Smooth muscle cell (in vitro differentiated cells): ENCODE measurements around the gene FBL. TPM values are rescaled to one million over a fixed set of nuclear protein-coding genes. Genes with fewer than 3 reads are reported as not detected.

Source experiments
- DNase-seq: peaks from one replicate; lab custom pipeline; 2025; ENCODE audit not compliant: unreplicated experiment; lab: John Stamatoyannopoulos, UW
- H2AFZ ChIP-seq: fragments of 200-600 bp; sonication (generic); 2 replicates; pipeline ENCODE4 v1.6.0; 2016; ENCODE audit warnings: antibody characterized with exemption, low read depth, mild to moderate bottlenecking
- H3F3A ChIP-seq: fragments of 200-600 bp; sonication (generic); 2 replicates; pipeline ENCODE4 v1.6.0; 2017; ENCODE audit warnings: antibody characterized with exemption, low read depth
- H3K27ac ChIP-seq: fragments of 200-600 bp; sonication (generic); 2 replicates; pipeline ENCODE4 v1.5.1; 2016; ENCODE audit warnings: low read depth, mild to moderate bottlenecking
- H3K27me3 ChIP-seq: fragments of 200-600 bp; sonication (generic); 2 replicates; pipeline ENCODE4 v1.6.1; 2016; ENCODE audit warnings: low read depth, mild to moderate bottlenecking
- H3K36me3 ChIP-seq: fragments of 200-600 bp; sonication (generic); 2 replicates; pipeline ENCODE4 v1.5.1; 2016; ENCODE audit warnings: low read depth
- H3K4me1 ChIP-seq: fragments of 200-600 bp; sonication (generic); 2 replicates; pipeline ENCODE4 v1.5.1; 2016; ENCODE audit warnings: low read depth
- H3K4me2 ChIP-seq: fragments of 200-600 bp; sonication (generic); 2 replicates; pipeline ENCODE4 v1.6.0; 2016; ENCODE audit warnings: mild to moderate bottlenecking
- H3K4me3 ChIP-seq: fragments of 200-600 bp; sonication (generic); 2 replicates; pipeline ENCODE4 v1.5.1; 2016; ENCODE audit warnings: mild to moderate bottlenecking
- H3K79me2 ChIP-seq: fragments of 200-600 bp; sonication (generic); 2 replicates; pipeline ENCODE4 v1.6.0; 2016; ENCODE audit warnings: low read depth, mild to moderate bottlenecking
- H3K9ac ChIP-seq: fragments of 200-600 bp; sonication (generic); 2 replicates; pipeline ENCODE4 v1.6.0; 2016; ENCODE audit warnings: low read depth
- H3K9me3 ChIP-seq: fragments of 200-600 bp; sonication (generic); replicated peaks from 2 replicates; pipeline ENCODE4 v1.5.1; 2016; ENCODE audit warnings: low read depth
- H4K20me1 ChIP-seq: fragments of 200-600 bp; sonication (generic); 2 replicates; pipeline ENCODE4 v1.6.0; 2016; ENCODE audit warnings: low read depth
- CTCF ChIP-seq: fragments of 200-600 bp; sonication (generic); IDR thresholded peaks from 2 replicates; pipeline ENCODE4 v1.5.1; 2017; ENCODE audit warnings: borderline replicate concordance, mild to moderate bottlenecking, antibody characterized with exemption; ENCODE audit not compliant: insufficient read depth, poor library complexity, severe bottlenecking
- WGBS: methylation state at CpG from one replicate; pipeline ENCODE4 v1.1.7; 2016; ENCODE audit warnings: low lambda C conversion rate; 5-methylcytosine and 5-hydroxymethylcytosine counted together
- polyA plus RNA-seq: library from polyadenylated mRNA; unstranded; fragments of >200 nt; fragmentation: Nextera tagmentation; extraction: Ambion mirVana; gene quantifications from 2 replicates; pipeline ENCODE4 v1.2.1, GENCODE V29; 2016
- total RNA-seq: library from RNA; depleted of rRNA; stranded (reverse); fragments of >200 nt; gene quantifications from 2 replicates; pipeline ENCODE4 v1.2.3, GENCODE V29; 2014

FBL gene
- total and polyA plus RNA-seq, 2 experiments from 2014 or later = 116 to 124 TPM

DNA sequence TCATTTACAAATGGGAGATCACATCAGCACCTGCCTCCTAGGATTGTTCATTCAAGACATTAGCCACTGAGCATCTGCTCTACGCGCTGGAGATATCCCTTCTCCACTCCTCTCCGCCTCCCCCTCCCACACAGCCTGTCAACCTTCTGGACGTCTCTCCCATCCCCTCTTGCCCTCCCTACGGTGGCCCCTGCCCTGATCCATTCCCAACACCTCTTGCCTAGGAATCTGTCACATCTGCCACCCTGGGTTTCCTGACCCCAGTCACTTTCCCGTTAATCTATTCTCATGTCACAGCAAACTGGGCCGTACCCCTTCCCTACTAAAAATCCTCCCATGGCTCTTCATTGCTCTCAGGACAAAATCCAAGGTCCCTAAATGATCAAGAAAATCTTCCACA, 22.5 kb downstream of the FBL start:
- no peaks in the 10 kb centered on the region for H3K27me3 ChIP-seq
- H3K36me3 ChIP-seq = no peaks in the 10 kb centered on the region
- H3F3A ChIP-seq = no peaks in the 10 kb centered on the region
- H3K4me3 ChIP-seq = peak overlapping the region; percentile 65
- H2AFZ ChIP-seq = no peak overlapping the region
- no peak for TF ChIP-seq CTCF
- 54% methylated on average over 7 of the region's 7 CpGs for WGBS
- H3K9ac ChIP-seq = peak overlapping the region; percentile 16
- H3K4me2 ChIP-seq = peak overlapping the region; percentile 89
- H4K20me1 ChIP-seq = no peaks in the 10 kb centered on the region
- H3K9me3 ChIP-seq = no peaks in the 10 kb centered on the region
- no peak for DNase-seq
- H3K27ac ChIP-seq = no peak overlapping the region
- H3K79me2 ChIP-seq = no peaks in the 10 kb centered on the region
- peaks cover 5% of the 10 kb centered on the region for H3K4me1 ChIP-seq

DNA sequence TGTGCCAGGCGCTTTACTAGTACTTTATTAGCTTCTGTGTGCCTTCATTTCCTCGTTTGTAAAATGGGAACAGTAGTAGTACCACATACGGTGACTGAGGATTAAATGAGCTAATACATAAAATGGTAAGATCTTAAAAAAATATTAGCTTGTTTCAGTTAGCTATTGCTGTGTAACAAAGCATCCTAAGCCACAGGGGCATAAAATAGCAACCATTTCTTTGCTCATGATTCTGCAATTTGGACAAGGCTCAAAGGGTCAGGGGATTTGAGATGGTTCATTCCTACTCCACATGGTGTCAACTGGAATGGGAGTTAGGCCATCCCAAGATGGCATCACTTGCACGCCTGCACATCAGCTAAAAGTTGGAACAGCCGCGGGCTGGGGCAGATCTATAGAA, 25.5 kb downstream of the FBL start:
- no peak overlapping the region for H3K27ac ChIP-seq
- no peak overlapping the region for H3K4me2 ChIP-seq
- WGBS = 97% methylated on average over 6 of the region's 6 CpGs
- TF ChIP-seq CTCF = no peak
- peaks cover 5% of the 10 kb centered on the region for H3K4me1 ChIP-seq
- no peaks in the 10 kb centered on the region for H3K27me3 ChIP-seq
- DNase-seq = no peak
- H2AFZ ChIP-seq = no peak overlapping the region
- no peaks in the 10 kb centered on the region for H4K20me1 ChIP-seq
- no peaks in the 10 kb centered on the region for H3F3A ChIP-seq
- no peaks in the 10 kb centered on the region for H3K79me2 ChIP-seq
- H3K4me3 ChIP-seq = no peak overlapping the region
- no peaks in the 10 kb centered on the region for H3K9me3 ChIP-seq
- no peak overlapping the region for H3K9ac ChIP-seq
- no peaks in the 10 kb centered on the region for H3K36me3 ChIP-seq

DNA sequence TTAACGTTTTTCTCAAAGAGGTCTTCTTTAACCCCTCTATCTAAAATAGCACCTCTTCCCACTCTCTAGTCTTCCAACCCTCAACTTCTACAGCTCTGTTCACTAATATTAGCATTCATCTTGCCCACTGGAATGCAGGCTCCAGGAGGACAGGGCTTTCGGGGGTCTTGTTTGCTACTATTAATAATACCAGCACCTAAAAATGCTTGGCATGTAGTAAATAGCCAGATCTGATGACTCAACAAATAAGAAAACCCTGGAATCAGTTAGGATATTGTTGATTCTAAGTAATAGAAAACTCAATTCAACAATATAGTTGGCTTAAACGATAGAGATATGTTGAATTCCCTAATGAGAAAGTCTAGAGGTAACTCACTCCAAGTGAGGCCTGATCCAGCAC, 26.4 kb downstream of the FBL start:
- no peaks in the 10 kb centered on the region for H3K79me2 ChIP-seq
- H2AFZ ChIP-seq = no peak overlapping the region
- H3K36me3 ChIP-seq = no peaks in the 10 kb centered on the region
- H3K4me1 ChIP-seq = peaks cover 5% of the 10 kb centered on the region
- H3K4me2 ChIP-seq = no peak overlapping the region
- H4K20me1 ChIP-seq = no peaks in the 10 kb centered on the region
- no peak overlapping the region for H3K4me3 ChIP-seq
- 97% methylated on average over 3 of the region's 3 CpGs for WGBS
- H3K9me3 ChIP-seq = no peaks in the 10 kb centered on the region
- no peak overlapping the region for H3K9ac ChIP-seq
- no peak for TF ChIP-seq CTCF
- no peaks in the 10 kb centered on the region for H3F3A ChIP-seq
- DNase-seq = no peak
- H3K27me3 ChIP-seq = no peaks in the 10 kb centered on the region
- H3K27ac ChIP-seq = no peak overlapping the region

- DNase-seq = no peak
- Histone ChIP-seq H3F3A (no peaks in the 10 kb centered on the region), H3K36me3 (no peaks in the 10 kb centered on the region), H3K27me3 (no peaks in the 10 kb centered on the region), H3K79me2 (no peaks in the 10 kb centered on the region), H2AFZ (no peak overlapping the region), H3K9me3 (no peaks in the 10 kb centered on the region), H3K9ac (no peak overlapping the region), H3K4me3 (no peak overlapping the region), H3K4me1 (peaks cover 3% of the 10 kb centered on the region), H3K4me2 (no peak overlapping the region), H3K27ac (no peak overlapping the region), H4K20me1 (no peaks in the 10 kb centered on the region)
- WGBS = 75% methylated on average over 4 of the region's 4 CpGs
- no peak for TF ChIP-seq CTCF
These were observed 27.5 kb downstream of the FBL start for GRCh38 chr19:39818626-39819097.
